HUES6 (cell line): Measurements from ENCODE around the gene GSDME.

ENCODE experiments used
- H3K27ac ChIP-seq: 2 replicates; pipeline ENCODE4 v1.7.0; 2013; ENCODE audit warnings: low read depth, mild to moderate bottlenecking, low read length, inconsistent platforms
- H3K27me3 ChIP-seq: 2 replicates; pipeline ENCODE4 v1.6.1; 2013; ENCODE audit warnings: low read length; ENCODE audit not compliant: control insufficient read depth, insufficient read depth
- H3K36me3 ChIP-seq: 2 replicates; pipeline ENCODE4 v1.6.1; 2013; ENCODE audit warnings: low read length; ENCODE audit not compliant: control insufficient read depth, insufficient read depth
- H3K4me1 ChIP-seq: 2 replicates; pipeline ENCODE4 v1.6.1; 2013; ENCODE audit warnings: low read length; ENCODE audit not compliant: control insufficient read depth, insufficient read depth
- H3K4me3 ChIP-seq: 2 replicates; pipeline ENCODE4 v1.5.1; 2013; ENCODE audit warnings: low read depth, low read length
- H3K9ac ChIP-seq: one replicate; pipeline ENCODE4 v1.6.1; 2013; ENCODE audit warnings: mild to moderate bottlenecking, low read length
- H3K9me3 ChIP-seq: 2 replicates; pipeline ENCODE4 v1.6.1; 2013; ENCODE audit warnings: low read depth, low read length; ENCODE audit not compliant: control insufficient read depth, insufficient read depth

GSDME gene

GRCh38 chr7:24793982-24794648, 36.9 kb upstream of the GSDME start:
- Histone ChIP-seq H3K27me3 (no peaks in the 10 kb centered on the region), H3K27ac (no peak overlapping the region), H3K4me1 (no peaks in the 10 kb centered on the region; the same call in 1 of the 2 replicates), H3K9ac (no peak overlapping the region), H3K4me3 (no peak overlapping the region), H3K36me3 (no peaks in the 10 kb centered on the region), H3K9me3 (peaks cover 15% of the 10 kb centered on the region)

- Histone ChIP-seq H3K27ac (no peak overlapping the region), H3K4me1 (no peaks in the 10 kb centered on the region; the same call in 1 of the 2 replicates), H3K36me3 (no peaks in the 10 kb centered on the region), H3K27me3 (no peaks in the 10 kb centered on the region), H3K9me3 (peaks cover 29% of the 10 kb centered on the region), H3K9ac (no peak overlapping the region), H3K4me3 (no peak overlapping the region)
These were observed 31.8 kb upstream of the GSDME start for GRCh38 chr7:24788961-24789576.

GRCh38 chr7:24788075-24788474, 30.8 kb upstream of the GSDME start:
- Histone ChIP-seq H3K27me3 (no peaks in the 10 kb centered on the region), H3K4me3 (no peak overlapping the region), H3K4me1 (no peaks in the 10 kb centered on the region), H3K9me3 (peaks cover 38% of the 10 kb centered on the region), H3K27ac (no peak overlapping the region), H3K9ac (no peak overlapping the region), H3K36me3 (no peaks in the 10 kb centered on the region)

GRCh38 chr7:24786941-24787340, 29.7 kb upstream of the GSDME start:
- Histone ChIP-seq H3K4me3 (no peak overlapping the region), H3K4me1 (no peaks in the 10 kb centered on the region), H3K27me3 (no peaks in the 10 kb centered on the region), H3K27ac (no peak overlapping the region), H3K36me3 (no peaks in the 10 kb centered on the region), H3K9ac (no peak overlapping the region), H3K9me3 (peaks cover 40% of the 10 kb centered on the region)

GRCh38 chr7:24786306-24786705, 29.0 kb upstream of the GSDME start:
- H3K4me3 ChIP-seq: no peak overlapping the region
- H3K36me3 ChIP-seq: no peaks in the 10 kb centered on the region
- peaks cover 34% of the 10 kb centered on the region for H3K9me3 ChIP-seq
- H3K27ac ChIP-seq: no peak overlapping the region
- H3K27me3 ChIP-seq: no peaks in the 10 kb centered on the region
- H3K9ac ChIP-seq: no peak overlapping the region
- no peaks in the 10 kb centered on the region for H3K4me1 ChIP-seq

- Histone ChIP-seq H3K27ac (no peak overlapping the region), H3K9ac (no peak overlapping the region), H3K36me3 (no peaks in the 10 kb centered on the region), H3K4me3 (no peak overlapping the region), H3K9me3 (peaks cover 26% of the 10 kb centered on the region), H3K4me1 (no peaks in the 10 kb centered on the region), H3K27me3 (no peaks in the 10 kb centered on the region)
These were observed 27.0 kb upstream of the GSDME start for GRCh38 chr7:24784277-24784676.

- H3K36me3 ChIP-seq: no peaks in the 10 kb centered on the region
- no peak overlapping the region for H3K9ac ChIP-seq
- no peaks in the 10 kb centered on the region for H3K27me3 ChIP-seq
- peaks cover 21% of the 10 kb centered on the region for H3K9me3 ChIP-seq
- H3K4me3 ChIP-seq: no peak overlapping the region
- H3K4me1 ChIP-seq: no peaks in the 10 kb centered on the region
- H3K27ac ChIP-seq: no peak overlapping the region
These were observed 26.4 kb upstream of the GSDME start for GRCh38 chr7:24783698-24784097.

- H3K4me3 ChIP-seq: no peak overlapping the region
- no peaks in the 10 kb centered on the region for H3K4me1 ChIP-seq
- H3K27me3 ChIP-seq: no peaks in the 10 kb centered on the region
- H3K27ac ChIP-seq: no peak overlapping the region
- H3K36me3 ChIP-seq: no peaks in the 10 kb centered on the region
- H3K9ac ChIP-seq: no peak overlapping the region
- H3K9me3 ChIP-seq: peaks cover 14% of the 10 kb centered on the region
These were observed 23.8 kb upstream of the GSDME start for GRCh38 chr7:24781106-24781505.

- Histone ChIP-seq H3K27me3 (no peaks in the 10 kb centered on the region), H3K4me1 (no peaks in the 10 kb centered on the region), H3K9me3 (peaks cover 13% of the 10 kb centered on the region), H3K27ac (no peak overlapping the region), H3K36me3 (no peaks in the 10 kb centered on the region), H3K9ac (no peak overlapping the region), H3K4me3 (no peak overlapping the region)
These were observed 22.0 kb upstream of the GSDME start for GRCh38 chr7:24779283-24779655.

- H3K27ac ChIP-seq: no peak overlapping the region
- no peaks in the 10 kb centered on the region for H3K27me3 ChIP-seq
- H3K4me1 ChIP-seq: no peaks in the 10 kb centered on the region
- no peak overlapping the region for H3K4me3 ChIP-seq
- H3K9me3 ChIP-seq: peaks cover 7% of the 10 kb centered on the region
- H3K36me3 ChIP-seq: no peaks in the 10 kb centered on the region
- H3K9ac ChIP-seq: no peak overlapping the region
These were observed 21.4 kb upstream of the GSDME start for GRCh38 chr7:24778543-24779282.

- H3K27ac ChIP-seq: no peak overlapping the region
- no peaks in the 10 kb centered on the region for H3K9me3 ChIP-seq
- no peaks in the 10 kb centered on the region for H3K36me3 ChIP-seq
- no peak overlapping the region for H3K9ac ChIP-seq
- H3K27me3 ChIP-seq: no peaks in the 10 kb centered on the region
- H3K4me1 ChIP-seq: no peaks in the 10 kb centered on the region
- H3K4me3 ChIP-seq: no peak overlapping the region
These were observed 20.5 kb upstream of the GSDME start for GRCh38 chr7:24777806-24778205.
